ENCODE data around the gene DOCK3.

GRCh38 chr3:51408021-51408420, 733.3 kb downstream of the DOCK3 start:
- TF ChIP-seq EZH2 (IDR thresholded peaks at IDR 0.05) (no peak), POLR2AphosphoS5 (IDR thresholded peaks at IDR 0.05; ENCODE audit: borderline replicate concordance, low read depth, low read length) (no peak)
